ENCODE measurements around the gene SHANK2. TPM values are rescaled to one million over a fixed set of nuclear protein-coding genes. Genes with fewer than 3 reads are reported as not detected.

Gene SHANK2
- total RNA-seq, 1 donor from 2014 or later, result 5.9 TPM

- no peak for DNase-seq
Measured at GRCh38 chr11:71202598-71202944, 49.8 kb downstream of the SHANK2 start.

Other genes starting within 250 kb of the SHANK2 start
- gene DHCR7, start 195.8 kb upstream of the SHANK2 start, total RNA-seq, result 9.9 TPM
- gene NADSYN1, start 200.6 kb upstream of the SHANK2 start, total RNA-seq, result 58.9 TPM